ENCODE measurements around the gene TLR2. TPM values are rescaled to one million over a fixed set of nuclear protein-coding genes. Genes with fewer than 3 reads are reported as not detected.

The TLR2 gene
- total and polyA plus RNA-seq, 4 donors = 2.9 to 15.6 (median 6.2) TPM

DNA sequence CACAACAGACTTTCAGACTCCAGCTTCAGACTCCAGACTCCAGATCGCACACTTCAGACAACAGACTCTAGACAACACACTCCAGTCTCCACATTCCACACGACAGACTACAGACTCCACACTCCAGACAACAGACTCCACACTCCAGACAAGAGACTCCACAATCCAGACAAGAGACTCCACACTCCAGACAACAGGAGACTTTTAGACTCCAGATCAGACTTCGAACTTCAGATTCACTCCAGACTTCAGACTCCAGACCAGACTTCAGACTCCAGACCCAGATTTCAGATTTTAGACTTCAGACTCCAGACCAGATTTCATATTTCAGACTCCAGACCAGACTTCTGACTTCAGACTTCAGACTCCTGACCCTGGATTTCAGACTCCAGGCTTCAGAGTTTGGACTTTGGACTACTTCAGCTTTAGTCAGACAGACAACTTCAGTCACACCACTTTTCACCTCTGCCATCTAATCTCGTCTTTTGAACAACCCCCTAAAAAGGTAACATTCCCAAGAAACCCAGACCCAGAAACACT, 29.0 kb upstream of the TLR2 start:
- Histone ChIP-seq H3K36me3 (ENCODE audit: control insufficient read depth in 4 of 4, insufficient read depth in 3 of 4, low read depth in 1 of 4, low read length in 3 of 4) (no peaks in the 10 kb centered on the region), H3K27ac (ENCODE audit: low read depth in 1 of 2, low read length in 2 of 2) (peak overlapping the region; percentile 29 to 82), H3K4me1 (ENCODE audit: control insufficient read depth in 4 of 4, insufficient read depth in 4 of 4, low read length in 3 of 4) (peaks cover 4 to 13% (median 11%) of the 10 kb centered on the region in 4 donors), H3K27me3 (ENCODE audit: control insufficient read depth in 4 of 4, insufficient read depth in 4 of 4, low read length in 3 of 4) (no peaks in the 10 kb centered on the region), H3K9ac (ENCODE audit: low read depth in 1 of 2, low read length in 2 of 2) (no peak overlapping the region), H3K4me3 (ENCODE audit: low read depth in 1 of 3, low read length in 3 of 3) (no peak overlapping the region), H3K9me3 (ENCODE audit: control insufficient read depth in 4 of 4, low read length in 3 of 4) (no peaks in the 10 kb centered on the region)
- WGBS = 64% methylated on average over 4 of the region's 4 CpGs
- no peak for DNase-seq (ENCODE audit: low spot score)
- TF ChIP-seq, protein P1, sequence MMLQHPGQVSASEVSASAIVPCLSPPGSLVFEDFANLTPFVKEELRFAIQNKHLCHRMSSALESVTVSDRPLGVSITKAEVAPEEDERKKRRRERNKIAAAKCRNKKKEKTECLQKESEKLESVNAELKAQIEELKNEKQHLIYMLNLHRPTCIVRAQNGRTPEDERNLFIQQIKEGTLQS (IDR thresholded peaks at IDR 0.05) = no peak
- TF ChIP-seq SP1 (IDR thresholded peaks at IDR 0.05) = no peak
- no peak for TF ChIP-seq RAD21 (IDR thresholded peaks at IDR 0.05)
- no peak for TF ChIP-seq FOXA2 (IDR thresholded peaks at IDR 0.05)
- TF ChIP-seq HNF4G (IDR thresholded peaks at IDR 0.05) = peak; percentile 80
- TF ChIP-seq HNF4A (conservative IDR thresholded peaks at IDR 0.05) = peak; percentile 74 to 94
- TF ChIP-seq MAX (IDR thresholded peaks at IDR 0.05) = no peak
- TF ChIP-seq RXRA (IDR thresholded peaks at IDR 0.05) = no peak

DNA sequence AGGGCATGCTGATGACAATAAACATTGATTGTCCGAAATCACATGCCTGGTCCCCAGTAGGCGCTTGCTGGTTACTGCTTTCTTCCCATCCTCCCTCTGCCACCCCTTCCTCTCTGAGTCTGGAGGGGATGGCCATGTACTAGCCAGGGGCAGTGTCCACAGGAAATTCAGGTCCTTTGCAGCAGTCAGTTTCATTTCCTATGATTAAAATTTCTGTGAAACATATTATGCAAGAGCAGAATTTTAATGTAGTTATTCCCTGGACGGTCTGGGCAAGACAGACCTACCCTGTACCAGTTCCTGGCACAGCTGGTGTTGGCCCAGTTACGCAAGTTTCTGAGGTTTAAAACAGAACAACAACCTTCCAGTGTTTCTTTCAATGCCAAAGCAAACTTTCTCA, 28.2 kb upstream of the TLR2 start:
- TF ChIP-seq HNF4A (conservative IDR thresholded peaks at IDR 0.05) = peak; percentile 7 to 50
- TF ChIP-seq FOXA2 (IDR thresholded peaks at IDR 0.05) = peak; percentile 33
- no peak for TF ChIP-seq ZBTB33 (IDR thresholded peaks at IDR 0.05)
- TF ChIP-seq HNF4G (IDR thresholded peaks at IDR 0.05) = no peak
- TF ChIP-seq JUND (IDR thresholded peaks at IDR 0.05) = no peak
- peak in 1 of 2 donors; percentile 9 for TF ChIP-seq RAD21 (IDR thresholded peaks at IDR 0.05)
- TF ChIP-seq YY1 (IDR thresholded peaks at IDR 0.05) = no peak
- peak in 1 of 2 donors; percentile 41 for TF ChIP-seq EGR1 (IDR thresholded peaks at IDR 0.05; ENCODE audit: low read depth in 2 of 2)
- TF ChIP-seq RXRA (IDR thresholded peaks at IDR 0.05) = peak in 1 of 2 donors; percentile 47
- peak; percentile 40 for TF ChIP-seq MAX (IDR thresholded peaks at IDR 0.05)
- H3K36me3 ChIP-seq (ENCODE audit: control insufficient read depth in 4 of 4, insufficient read depth in 3 of 4, low read depth in 1 of 4, low read length in 3 of 4) = no peaks in the 10 kb centered on the region
- DNase-seq (ENCODE audit: low spot score) = no peak
- no peaks in the 10 kb centered on the region for H3K27me3 ChIP-seq (ENCODE audit: control insufficient read depth in 4 of 4, insufficient read depth in 4 of 4, low read length in 3 of 4)
- no peak overlapping the region for H3K4me3 ChIP-seq (ENCODE audit: low read depth in 1 of 3, low read length in 3 of 3)
- H3K4me1 ChIP-seq (ENCODE audit: control insufficient read depth in 4 of 4, insufficient read depth in 4 of 4, low read length in 3 of 4) = peaks cover 4 to 13% (median 11%) of the 10 kb centered on the region in 4 donors
- WGBS = 29% methylated on average over 4 of the region's 4 CpGs
- no peaks in the 10 kb centered on the region for H3K9me3 ChIP-seq (ENCODE audit: control insufficient read depth in 4 of 4, low read length in 3 of 4)
- no peak overlapping the region for H3K9ac ChIP-seq (ENCODE audit: low read depth in 1 of 2, low read length in 2 of 2)
- peak overlapping the region; percentile 29 to 82 for H3K27ac ChIP-seq (ENCODE audit: low read depth in 1 of 2, low read length in 2 of 2)

DNA sequence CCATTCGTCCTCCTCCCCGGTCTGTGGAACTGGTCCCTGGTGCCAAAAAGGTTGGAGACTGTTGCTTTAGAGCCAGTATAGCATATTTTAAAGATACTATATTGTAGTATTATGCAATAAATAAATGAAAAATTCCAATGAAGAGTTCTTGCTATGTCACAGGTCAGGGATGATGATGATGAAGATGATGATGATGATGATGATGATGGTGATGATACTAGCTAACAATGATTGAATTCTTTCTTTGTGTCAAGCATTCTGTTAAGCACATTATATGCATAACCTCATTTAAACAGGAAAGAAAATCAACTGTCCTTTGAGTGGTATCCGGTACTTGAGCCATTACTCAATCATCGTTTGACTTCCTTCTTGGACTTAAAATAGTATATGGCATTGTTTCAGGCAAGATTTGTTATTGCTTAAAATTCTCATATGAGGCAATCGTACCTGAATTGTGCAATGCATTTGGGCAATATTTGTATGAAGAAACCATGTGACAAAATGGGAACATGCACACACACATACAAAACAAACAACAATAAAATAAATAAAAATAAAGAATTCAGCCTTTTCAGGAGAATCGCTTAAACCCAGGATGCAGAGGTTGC, 22.8 kb upstream of the TLR2 start:
- no peak for DNase-seq (ENCODE audit: low spot score)
- Histone ChIP-seq H3K9me3 (ENCODE audit: control insufficient read depth in 4 of 4, low read length in 3 of 4) (no peaks in the 10 kb centered on the region), H3K4me1 (ENCODE audit: control insufficient read depth in 4 of 4, insufficient read depth in 4 of 4, low read length in 3 of 4) (peaks cover 0 to 8% (median 3%) of the 10 kb centered on the region in 4 donors), H3K36me3 (ENCODE audit: control insufficient read depth in 4 of 4, insufficient read depth in 3 of 4, low read depth in 1 of 4, low read length in 3 of 4) (no peaks in the 10 kb centered on the region), H3K27ac (ENCODE audit: low read depth in 1 of 2, low read length in 2 of 2) (peak overlapping the region in 1 of 2 donors; percentile 20), H3K9ac (ENCODE audit: low read depth in 1 of 2, low read length in 2 of 2) (no peak overlapping the region), H3K27me3 (ENCODE audit: control insufficient read depth in 4 of 4, insufficient read depth in 4 of 4, low read length in 3 of 4) (no peaks in the 10 kb centered on the region), H3K4me3 (ENCODE audit: low read depth in 1 of 3, low read length in 3 of 3) (no peak overlapping the region)
- 44% methylated on average over 6 of the region's 6 CpGs for WGBS
- peak; percentile 10 for TF ChIP-seq NR2F2 (IDR thresholded peaks at IDR 0.05)
- TF ChIP-seq FOXA1 (IDR thresholded peaks at IDR 0.05) = no peak
- peak in 1 of 2 donors; percentile 33 for TF ChIP-seq EGR1 (IDR thresholded peaks at IDR 0.05; ENCODE audit: low read depth in 2 of 2)
- no peak for TF ChIP-seq HNF4G (IDR thresholded peaks at IDR 0.05)
- TF ChIP-seq CTCF (IDR thresholded peaks at IDR 0.05; ENCODE audit: low read depth, low read length, missing input control) = no peak
- TF ChIP-seq ZBTB33 (IDR thresholded peaks at IDR 0.05) = peak; percentile 46
- TF ChIP-seq RAD21 (IDR thresholded peaks at IDR 0.05) = peak; percentile 30 to 41
- TF ChIP-seq GABPA (IDR thresholded peaks at IDR 0.05 in 1 of 2, conservative IDR thresholded peaks at IDR 0.05 in 1 of 2) = peak; percentile 26 to 38
- TF ChIP-seq HNF4A (conservative IDR thresholded peaks at IDR 0.05) = peak; percentile 72 to 84
- TF ChIP-seq RXRA (IDR thresholded peaks at IDR 0.05) = peak; percentile 52 to 82
- TF ChIP-seq JUND (IDR thresholded peaks at IDR 0.05) = peak; percentile 61 to 77
- peak; percentile 85 for TF ChIP-seq MAX (IDR thresholded peaks at IDR 0.05)
